Cardiac muscle cell (in vitro differentiated cells and primary cell): Measurements from ENCODE around the gene SUN5. TPM values are rescaled to one million over a fixed set of nuclear protein-coding genes. Genes with fewer than 3 reads are reported as not detected.

Experiments
- DNase-seq, 2 donors: peaks; one replicate each; pipeline versions ENCODE4 v3.0.0 to v3.0.0-alpha.2; 2010 to 2017; ENCODE audit warnings: low read depth in 1 of 2, low spot score in 1 of 2
- H3K27ac ChIP-seq: fragments of 200-600 bp; sonication (generic); 2 replicates; pipeline ENCODE4 v1.5.1; 2016
- H3K27me3 ChIP-seq: fragments of 200-600 bp; sonication (generic); 2 replicates; pipeline ENCODE4 v1.6.0; 2016; ENCODE audit warnings: control low read depth
- H3K36me3 ChIP-seq: fragments of 200-600 bp; sonication (generic); 2 replicates; pipeline ENCODE4 v1.5.1; 2016; ENCODE audit warnings: control low read depth
- H3K4me1 ChIP-seq: fragments of 200-600 bp; sonication (generic); 2 replicates; pipeline ENCODE4 v1.8.1; 2017; ENCODE audit warnings: low read depth, mild to moderate bottlenecking, mixed run types
- H3K4me3 ChIP-seq: fragments of 200-600 bp; sonication (generic); 2 replicates; pipeline ENCODE4 v1.5.1; 2016; ENCODE audit warnings: mild to moderate bottlenecking
- H3K9me3 ChIP-seq: fragments of 200-600 bp; sonication (generic); 2 replicates; pipeline ENCODE4 v1.5.1; 2017; ENCODE audit warnings: low read depth, mild to moderate bottlenecking, control low read depth
- polyA plus RNA-seq: library from polyadenylated mRNA; unstranded; fragments of >200 nt; fragmentation: Nextera tagmentation; extraction: Ambion mirVana; gene quantifications from 2 replicates; pipeline ENCODE4 v1.2.1, GENCODE V29; 2016
- total RNA-seq: library from RNA; depleted of rRNA; stranded (reverse); fragments of >200 nt; gene quantifications from 2 replicates; pipeline ENCODE4 v1.2.3, GENCODE V29; 2016
- TF ChIP-seq, protein P1 (sequence below): IDR thresholded peaks from 2 replicates; pipeline ENCODE4 v1.5.1; 2012; ENCODE audit warnings: low read depth, mild to moderate bottlenecking, low read length

SUN5 gene
- total and polyA plus RNA-seq, 2 experiments from 2014 or later = not detected

DNA sequence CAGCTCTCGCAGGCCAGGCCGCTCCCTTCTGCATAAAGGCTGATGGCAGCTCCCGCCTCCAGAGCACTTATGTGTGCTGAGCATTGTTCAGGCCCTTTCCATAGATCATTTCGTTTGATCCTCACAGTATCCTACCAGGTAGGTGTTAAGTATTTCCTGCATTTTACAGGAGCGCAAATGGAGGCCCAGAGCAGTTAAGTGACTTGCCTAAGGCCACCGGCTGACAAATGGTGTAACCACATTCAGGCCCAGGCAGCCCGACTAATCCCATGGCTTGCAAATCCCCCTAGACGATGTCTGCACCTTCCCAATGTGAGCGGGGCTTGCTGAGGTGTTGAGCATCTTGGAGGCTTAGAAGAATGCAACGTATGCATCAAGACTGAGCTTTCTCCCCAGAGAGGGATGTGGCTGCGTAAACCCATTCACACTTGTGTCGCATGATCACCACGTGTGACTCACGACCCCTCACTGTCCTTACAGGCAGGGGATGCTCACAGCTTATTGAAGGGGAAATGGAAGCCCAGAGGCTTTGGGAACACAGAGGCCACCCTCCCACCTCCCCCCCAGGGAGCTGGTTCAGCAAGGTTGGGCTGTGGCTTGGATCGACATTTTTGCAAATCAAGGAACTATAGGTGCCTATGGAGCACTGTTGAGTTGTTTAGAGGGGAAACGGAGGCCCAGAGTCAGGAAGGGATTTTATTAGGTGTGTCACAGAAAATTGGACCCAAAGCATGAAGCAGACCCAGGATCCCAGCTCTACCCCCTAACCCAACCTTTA is 10.3 kb upstream of the SUN5 start:
- no peaks in the 10 kb centered on the region for H3K9me3 ChIP-seq

DNA sequence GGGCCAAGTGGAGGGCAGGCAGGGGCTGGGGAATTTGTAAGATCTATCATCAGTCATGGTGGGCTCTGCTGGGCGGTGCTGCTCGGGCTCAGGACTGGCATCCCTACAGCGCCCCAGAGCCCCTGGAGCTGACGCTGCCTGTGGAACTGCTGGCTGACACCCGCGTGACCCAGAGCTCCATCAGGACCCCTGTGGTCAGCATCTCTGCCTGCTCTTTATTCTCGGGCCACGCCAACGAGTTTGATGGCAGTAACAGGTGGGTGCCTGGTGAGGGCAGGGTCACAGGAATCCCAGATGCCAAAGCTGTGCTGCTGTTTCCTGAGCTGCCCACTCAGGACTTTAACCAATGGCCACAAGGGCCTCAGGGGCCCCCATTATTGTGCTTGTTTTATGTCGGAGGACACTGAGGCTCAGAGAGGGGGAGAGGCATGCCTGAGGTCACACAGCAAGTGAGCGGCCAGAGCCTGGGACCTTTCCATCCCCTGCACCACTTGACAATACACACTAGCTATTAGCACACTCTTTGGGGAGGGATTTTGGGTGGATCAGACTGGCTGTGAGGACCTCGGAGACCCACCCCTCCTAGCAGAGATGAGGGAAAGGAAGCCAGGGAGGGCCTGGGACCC is 9.6 kb upstream of the SUN5 start:
- H3K4me1 ChIP-seq = no peaks in the 10 kb centered on the region
- no peaks in the 10 kb centered on the region for H3K9me3 ChIP-seq
- no peak overlapping the region for H3K27ac ChIP-seq
- H3K36me3 ChIP-seq = no peaks in the 10 kb centered on the region
- DNase-seq = no peak
- peaks cover 3% of the 10 kb centered on the region for H3K27me3 ChIP-seq
- TF ChIP-seq, protein P1, sequence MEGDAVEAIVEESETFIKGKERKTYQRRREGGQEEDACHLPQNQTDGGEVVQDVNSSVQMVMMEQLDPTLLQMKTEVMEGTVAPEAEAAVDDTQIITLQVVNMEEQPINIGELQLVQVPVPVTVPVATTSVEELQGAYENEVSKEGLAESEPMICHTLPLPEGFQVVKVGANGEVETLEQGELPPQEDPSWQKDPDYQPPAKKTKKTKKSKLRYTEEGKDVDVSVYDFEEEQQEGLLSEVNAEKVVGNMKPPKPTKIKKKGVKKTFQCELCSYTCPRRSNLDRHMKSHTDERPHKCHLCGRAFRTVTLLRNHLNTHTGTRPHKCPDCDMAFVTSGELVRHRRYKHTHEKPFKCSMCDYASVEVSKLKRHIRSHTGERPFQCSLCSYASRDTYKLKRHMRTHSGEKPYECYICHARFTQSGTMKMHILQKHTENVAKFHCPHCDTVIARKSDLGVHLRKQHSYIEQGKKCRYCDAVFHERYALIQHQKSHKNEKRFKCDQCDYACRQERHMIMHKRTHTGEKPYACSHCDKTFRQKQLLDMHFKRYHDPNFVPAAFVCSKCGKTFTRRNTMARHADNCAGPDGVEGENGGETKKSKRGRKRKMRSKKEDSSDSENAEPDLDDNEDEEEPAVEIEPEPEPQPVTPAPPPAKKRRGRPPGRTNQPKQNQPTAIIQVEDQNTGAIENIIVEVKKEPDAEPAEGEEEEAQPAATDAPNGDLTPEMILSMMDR = no peak
- H3K4me3 ChIP-seq = no peak overlapping the region

More for the DNA sequence above, 10.3 kb upstream of the SUN5 start:
- DNase-seq = no peak
- no peaks in the 10 kb centered on the region for H3K4me1 ChIP-seq
- H3K36me3 ChIP-seq = no peaks in the 10 kb centered on the region
- H3K4me3 ChIP-seq = no peak overlapping the region
- TF ChIP-seq, protein P1 = no peak
- H3K27me3 ChIP-seq = peaks cover 3% of the 10 kb centered on the region
- H3K27ac ChIP-seq = no peak overlapping the region

DNA sequence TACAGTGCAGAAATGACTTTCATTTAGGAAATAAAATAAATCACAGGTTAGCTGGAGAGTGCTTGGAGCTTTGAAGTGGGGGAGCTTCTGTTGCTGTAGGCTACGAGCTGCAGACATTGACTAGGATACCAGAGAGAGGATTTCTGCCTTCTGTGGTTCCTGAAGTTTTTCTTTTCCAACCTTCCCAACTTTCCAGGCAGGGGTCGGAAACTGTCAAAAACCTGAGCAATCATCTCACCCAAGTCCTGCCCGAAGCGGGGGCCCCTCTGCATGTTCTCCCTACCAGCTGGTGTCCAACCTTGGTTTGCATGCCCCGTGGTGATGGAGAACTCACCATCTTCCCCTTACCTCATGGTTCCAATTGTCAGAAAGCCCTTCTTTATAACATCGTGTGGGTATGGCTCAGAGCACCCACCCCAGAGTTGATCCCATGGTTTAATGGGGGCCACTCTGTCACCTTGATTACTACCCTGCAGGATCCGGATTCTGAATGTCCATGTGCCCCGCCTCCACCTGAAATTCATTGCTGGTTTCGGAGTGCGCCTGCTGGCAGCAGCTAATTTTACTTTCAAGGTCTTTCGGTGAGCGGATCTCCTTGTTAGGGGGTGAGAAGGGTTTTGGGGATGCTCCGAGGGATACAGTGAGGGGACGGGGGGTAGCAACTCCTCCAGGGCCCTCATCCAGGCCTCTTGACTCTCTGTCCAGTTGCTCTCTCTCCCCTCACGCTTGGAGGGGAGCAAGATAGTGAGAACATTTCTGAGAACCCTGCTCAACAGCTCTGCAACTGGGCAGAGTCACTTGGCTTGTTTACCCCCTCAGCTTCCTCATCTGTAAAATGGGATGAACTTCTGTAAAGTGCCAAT is 8.3 kb upstream of the SUN5 start:
- H3K4me1 ChIP-seq = no peaks in the 10 kb centered on the region
- H3K27me3 ChIP-seq = peaks cover 3% of the 10 kb centered on the region
- TF ChIP-seq, protein P1 = no peak
- no peaks in the 10 kb centered on the region for H3K9me3 ChIP-seq
- no peak overlapping the region for H3K4me3 ChIP-seq
- no peak for DNase-seq
- no peaks in the 10 kb centered on the region for H3K36me3 ChIP-seq
- H3K27ac ChIP-seq = no peak overlapping the region

DNA sequence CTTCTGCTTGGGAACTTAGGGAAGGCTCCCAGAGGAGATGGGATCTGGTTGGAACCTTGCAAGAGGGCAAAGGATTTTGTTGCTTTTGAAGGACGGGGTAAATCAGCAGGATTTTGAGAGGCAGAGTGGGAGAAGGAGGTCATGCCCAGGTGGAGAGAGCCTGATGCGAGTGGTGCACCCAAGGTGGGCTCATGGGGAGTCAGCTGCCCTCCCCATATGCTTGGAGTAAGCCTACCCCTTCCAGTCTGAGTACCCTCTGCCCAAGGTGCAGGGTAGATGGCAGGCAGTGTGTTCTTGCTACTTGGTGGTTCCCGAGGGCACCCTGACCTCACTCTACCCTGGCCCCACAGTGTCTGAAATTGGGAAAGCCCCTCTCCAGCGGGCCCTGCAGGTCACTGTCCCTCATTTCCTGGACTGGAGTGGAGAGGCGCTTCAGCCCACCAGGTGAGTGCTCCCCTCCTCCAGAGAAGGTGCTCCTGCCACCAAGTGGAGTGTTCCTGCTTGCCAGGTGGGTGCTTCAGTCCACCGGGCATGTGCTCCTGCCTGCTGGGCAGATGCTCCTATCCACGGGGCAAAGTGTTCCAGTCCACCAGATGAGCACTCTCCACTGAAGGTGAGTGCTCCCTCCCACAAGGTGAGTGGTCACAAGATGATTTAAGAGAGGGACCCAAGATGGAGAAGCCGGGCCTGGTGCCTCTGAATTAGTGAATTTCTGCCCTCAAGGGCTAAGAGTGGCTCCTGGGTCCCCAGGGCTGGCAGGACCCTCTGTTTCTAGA is 6.6 kb upstream of the SUN5 start:
- no peak for DNase-seq
- no peaks in the 10 kb centered on the region for H3K36me3 ChIP-seq
- H3K27me3 ChIP-seq = peaks cover 3% of the 10 kb centered on the region
- H3K9me3 ChIP-seq = no peaks in the 10 kb centered on the region
- H3K4me3 ChIP-seq = no peak overlapping the region
- TF ChIP-seq, protein P1 = no peak
- H3K4me1 ChIP-seq = no peaks in the 10 kb centered on the region
- H3K27ac ChIP-seq = no peak overlapping the region

DNA sequence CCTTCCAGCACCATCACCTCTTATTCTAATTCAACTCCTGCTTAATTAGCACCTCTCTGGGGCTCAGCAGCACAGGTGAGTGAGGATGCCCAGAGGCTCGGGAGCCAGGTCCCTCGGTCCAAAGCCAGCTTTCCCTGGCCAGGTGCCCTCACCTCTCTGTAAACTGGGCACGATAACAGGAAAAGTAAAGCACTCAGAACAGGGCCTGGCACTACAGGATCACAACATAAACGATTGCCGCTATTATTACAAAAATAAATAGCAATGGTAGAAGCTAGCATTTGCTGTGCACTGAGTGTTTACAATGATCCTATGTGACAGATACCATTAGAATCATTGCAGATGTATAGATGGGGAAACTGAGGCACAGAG is 5.9 kb upstream of the SUN5 start:
- DNase-seq = no peak
- Histone ChIP-seq H3K4me1 (no peaks in the 10 kb centered on the region), H3K9me3 (no peaks in the 10 kb centered on the region), H3K27me3 (peaks cover 3% of the 10 kb centered on the region), H3K27ac (no peak overlapping the region), H3K4me3 (no peak overlapping the region), H3K36me3 (no peaks in the 10 kb centered on the region)
- TF ChIP-seq, protein P1 = no peak
